ENCODE measurements around the gene ADAMTS13. TPM values are rescaled to one million over a fixed set of nuclear protein-coding genes. Genes with fewer than 3 reads are reported as not detected.

ADAMTS13 gene
- total RNA-seq, 1 donor from 2014 or later, result 17.8 TPM

DNA sequence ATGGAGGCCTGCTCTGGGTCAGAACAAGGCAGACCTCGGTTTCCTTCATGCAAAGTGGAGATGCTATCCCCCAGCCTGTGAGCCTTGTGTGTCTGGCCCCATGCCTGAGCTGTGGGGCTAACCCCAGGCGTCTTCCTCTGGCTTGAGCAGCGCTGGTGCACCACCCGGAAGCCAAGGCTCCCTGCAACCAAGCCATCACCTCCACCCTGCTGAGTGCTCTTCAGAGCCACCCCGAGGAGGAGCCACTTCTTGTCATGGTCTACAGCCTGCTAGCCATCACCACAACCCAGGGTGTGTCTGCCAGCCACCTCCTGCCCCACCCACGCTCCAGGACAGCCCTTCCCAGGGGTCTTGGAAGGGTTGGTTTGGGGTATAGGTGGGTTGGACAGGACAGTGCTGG lies 20.6 kb upstream of the ADAMTS13 start:
- TF ChIP-seq, protein P1, sequence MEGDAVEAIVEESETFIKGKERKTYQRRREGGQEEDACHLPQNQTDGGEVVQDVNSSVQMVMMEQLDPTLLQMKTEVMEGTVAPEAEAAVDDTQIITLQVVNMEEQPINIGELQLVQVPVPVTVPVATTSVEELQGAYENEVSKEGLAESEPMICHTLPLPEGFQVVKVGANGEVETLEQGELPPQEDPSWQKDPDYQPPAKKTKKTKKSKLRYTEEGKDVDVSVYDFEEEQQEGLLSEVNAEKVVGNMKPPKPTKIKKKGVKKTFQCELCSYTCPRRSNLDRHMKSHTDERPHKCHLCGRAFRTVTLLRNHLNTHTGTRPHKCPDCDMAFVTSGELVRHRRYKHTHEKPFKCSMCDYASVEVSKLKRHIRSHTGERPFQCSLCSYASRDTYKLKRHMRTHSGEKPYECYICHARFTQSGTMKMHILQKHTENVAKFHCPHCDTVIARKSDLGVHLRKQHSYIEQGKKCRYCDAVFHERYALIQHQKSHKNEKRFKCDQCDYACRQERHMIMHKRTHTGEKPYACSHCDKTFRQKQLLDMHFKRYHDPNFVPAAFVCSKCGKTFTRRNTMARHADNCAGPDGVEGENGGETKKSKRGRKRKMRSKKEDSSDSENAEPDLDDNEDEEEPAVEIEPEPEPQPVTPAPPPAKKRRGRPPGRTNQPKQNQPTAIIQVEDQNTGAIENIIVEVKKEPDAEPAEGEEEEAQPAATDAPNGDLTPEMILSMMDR (IDR thresholded peaks at IDR 0.05; ENCODE audit: unreplicated experiment), result no peak
- Mint-ChIP-seq H3K27me3 (peaks cover 5% of the 10 kb centered on the region), H3K9me3 (ENCODE audit: low read depth) (no peaks in the 10 kb centered on the region), H3K4me1 (ENCODE audit: low read depth) (no peaks in the 10 kb centered on the region), H3K36me3 (ENCODE audit: insufficient read depth) (peaks cover 4% of the 10 kb centered on the region), H3K27ac (no peak overlapping the region), H3K4me3 (ENCODE audit: low read depth) (no peak overlapping the region)
- no peak for DNase-seq (ENCODE audit: low spot score, unreplicated experiment)

DNA sequence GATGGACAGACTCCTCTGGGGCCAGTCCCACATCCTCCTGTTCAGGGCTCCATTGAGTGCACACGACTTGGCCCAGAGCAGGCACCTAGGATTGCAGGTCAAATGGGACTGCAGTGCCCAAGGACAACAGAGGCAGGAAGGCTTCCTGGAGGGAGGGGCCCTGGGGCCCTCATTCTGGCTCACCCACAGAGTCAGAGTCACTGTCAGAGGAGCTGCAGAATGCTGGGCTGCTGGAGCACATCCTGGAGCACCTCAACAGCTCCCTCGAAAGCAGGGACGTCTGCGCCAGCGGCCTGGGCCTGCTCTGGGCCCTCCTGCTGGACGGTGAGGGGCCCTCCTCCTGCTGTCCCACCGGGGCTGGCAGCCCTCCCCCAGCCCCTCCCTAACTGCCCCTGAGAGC lies 19.5 kb upstream of the ADAMTS13 start:
- TF ChIP-seq, protein P1 (IDR thresholded peaks at IDR 0.05; ENCODE audit: unreplicated experiment), result no peak
- Mint-ChIP-seq H3K4me3 (ENCODE audit: low read depth) (no peak overlapping the region), H3K4me1 (ENCODE audit: low read depth) (no peaks in the 10 kb centered on the region), H3K36me3 (ENCODE audit: insufficient read depth) (peaks cover 9% of the 10 kb centered on the region), H3K9me3 (ENCODE audit: low read depth) (no peaks in the 10 kb centered on the region), H3K27ac (no peak overlapping the region), H3K27me3 (no peaks in the 10 kb centered on the region)
- no peak for DNase-seq (ENCODE audit: low spot score, unreplicated experiment)

DNA sequence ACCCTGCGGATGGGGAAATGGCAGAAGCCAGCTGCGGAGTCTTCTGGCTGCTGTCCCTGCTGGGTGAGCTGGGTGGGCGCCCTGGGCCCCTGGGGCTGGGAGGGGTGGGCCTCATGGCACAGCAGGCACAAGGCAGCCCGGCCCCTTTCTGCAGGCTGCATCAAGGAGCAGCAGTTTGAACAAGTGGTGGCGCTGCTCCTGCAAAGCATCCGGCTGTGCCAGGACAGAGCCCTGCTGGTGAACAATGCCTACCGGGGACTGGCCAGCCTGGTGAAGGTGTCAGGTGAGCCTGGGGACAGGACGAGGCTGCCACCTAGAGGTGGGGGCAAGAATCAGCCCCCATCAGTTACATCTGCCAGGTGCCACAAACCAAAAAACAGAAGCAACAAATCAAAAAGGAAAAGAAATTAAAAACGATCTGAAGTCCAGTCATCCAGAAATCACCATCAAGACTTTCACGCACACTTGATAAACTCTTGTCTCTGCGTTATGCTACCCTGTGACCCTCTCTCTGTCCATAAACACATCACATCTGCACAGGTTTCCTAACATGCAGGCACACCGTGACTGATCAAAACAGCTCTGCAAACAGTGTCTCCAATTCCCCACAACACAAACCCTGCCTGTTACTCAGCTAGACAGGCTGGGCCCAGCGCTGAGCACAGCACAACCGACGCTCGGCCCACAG lies 18.3 kb upstream of the ADAMTS13 start:
- no peak for DNase-seq (ENCODE audit: low spot score, unreplicated experiment)
- H3K4me3 Mint-ChIP-seq (ENCODE audit: low read depth), result no peak overlapping the region
- no peaks in the 10 kb centered on the region for H3K4me1 Mint-ChIP-seq (ENCODE audit: low read depth)
- no peaks in the 10 kb centered on the region for H3K9me3 Mint-ChIP-seq (ENCODE audit: low read depth)
- H3K27ac Mint-ChIP-seq, result no peak overlapping the region
- peaks cover 9% of the 10 kb centered on the region for H3K36me3 Mint-ChIP-seq (ENCODE audit: insufficient read depth)
- H3K27me3 Mint-ChIP-seq, result no peaks in the 10 kb centered on the region
- TF ChIP-seq, protein P1 (IDR thresholded peaks at IDR 0.05; ENCODE audit: unreplicated experiment), result peak; percentile 50

DNA sequence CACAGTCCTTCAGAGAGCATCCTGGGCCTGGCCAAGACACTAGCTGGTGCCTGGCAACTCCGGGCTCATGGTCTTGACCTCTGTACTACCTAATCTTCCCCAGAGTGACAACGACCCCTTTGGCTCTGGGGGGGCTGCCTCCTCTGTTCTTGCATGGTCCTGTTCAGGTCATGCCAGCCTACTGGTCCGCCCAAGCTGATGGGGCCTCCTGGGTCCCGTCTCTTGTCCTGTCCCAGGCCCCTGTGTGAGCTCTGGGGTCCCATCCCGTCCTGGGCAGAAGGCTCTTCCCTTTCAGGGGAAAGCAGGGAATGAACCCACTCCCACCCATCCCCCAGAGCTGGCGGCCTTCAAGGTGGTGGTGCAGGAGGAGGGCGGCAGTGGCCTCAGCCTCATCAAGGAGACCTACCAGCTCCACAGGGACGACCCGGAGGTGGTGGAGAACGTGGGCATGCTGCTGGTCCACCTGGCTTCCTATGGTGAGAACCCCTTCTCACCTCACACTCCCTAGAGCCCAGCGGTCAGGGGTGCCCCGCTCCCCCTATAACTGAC lies 17.6 kb upstream of the ADAMTS13 start:
- DNase-seq (ENCODE audit: low spot score, unreplicated experiment), result no peak
- no peaks in the 10 kb centered on the region for H3K27me3 Mint-ChIP-seq

DNA sequence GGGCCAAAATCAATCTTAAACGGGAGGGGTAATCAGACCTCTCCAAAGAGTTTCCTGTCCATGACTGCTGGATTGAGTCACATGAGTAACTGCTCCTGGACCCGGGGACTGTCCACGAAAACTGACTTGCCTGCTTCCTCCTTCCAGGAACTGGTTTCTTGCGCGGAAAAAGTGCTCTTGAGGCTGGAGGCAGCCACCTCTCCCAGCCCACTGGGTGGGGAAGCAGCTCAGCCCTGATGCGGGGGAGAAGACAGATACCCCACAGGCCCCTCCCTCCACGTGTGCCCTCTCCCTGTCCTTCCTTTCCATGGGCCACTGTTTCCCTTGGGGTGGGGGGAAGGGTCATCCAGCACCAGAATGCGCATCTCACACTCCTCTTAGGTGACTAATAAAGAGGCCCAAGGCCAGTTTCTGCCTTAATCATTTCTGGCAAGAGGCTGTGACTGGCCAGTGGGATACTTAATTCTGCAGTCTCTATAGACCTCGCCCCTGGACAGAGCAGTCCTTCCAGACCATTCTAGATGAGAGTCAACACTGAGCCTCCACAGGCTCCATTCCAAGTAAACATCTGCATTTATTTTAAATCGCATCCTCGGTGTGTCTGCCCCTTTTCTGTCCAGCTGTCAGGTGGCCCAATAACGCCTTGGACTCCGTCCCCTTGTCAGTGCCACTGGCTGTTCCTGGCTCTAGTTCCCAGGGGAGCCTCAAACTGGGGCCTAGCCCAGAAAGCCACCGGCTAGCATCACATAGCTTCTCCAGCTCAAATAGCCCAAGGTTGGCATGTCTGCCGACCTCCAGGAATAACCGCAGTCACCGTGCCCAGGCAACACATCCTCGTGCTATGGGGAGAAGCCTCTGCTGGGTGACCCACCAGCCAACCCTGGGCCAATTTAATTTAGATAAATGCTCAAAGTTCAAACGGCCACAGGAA lies 16.4 kb upstream of the ADAMTS13 start:
- no peaks in the 10 kb centered on the region for H3K4me1 Mint-ChIP-seq (ENCODE audit: low read depth)
- H3K4me3 Mint-ChIP-seq (ENCODE audit: low read depth), result no peak overlapping the region
- H3K27ac Mint-ChIP-seq, result no peak overlapping the region
- no peaks in the 10 kb centered on the region for H3K27me3 Mint-ChIP-seq
- TF ChIP-seq, protein P1 (IDR thresholded peaks at IDR 0.05; ENCODE audit: unreplicated experiment), result no peak
- no peak for DNase-seq (ENCODE audit: low spot score, unreplicated experiment)
- H3K9me3 Mint-ChIP-seq (ENCODE audit: low read depth), result no peaks in the 10 kb centered on the region
- H3K36me3 Mint-ChIP-seq (ENCODE audit: insufficient read depth), result peaks cover 18% of the 10 kb centered on the region

More for the DNA sequence above, 17.6 kb upstream of the ADAMTS13 start:
- Mint-ChIP-seq H3K36me3 (ENCODE audit: insufficient read depth) (peaks cover 10% of the 10 kb centered on the region), H3K9me3 (ENCODE audit: low read depth) (no peaks in the 10 kb centered on the region), H3K27ac (no peak overlapping the region), H3K4me1 (ENCODE audit: low read depth) (no peaks in the 10 kb centered on the region), H3K4me3 (ENCODE audit: low read depth) (no peak overlapping the region)
- TF ChIP-seq, protein P1 (IDR thresholded peaks at IDR 0.05; ENCODE audit: unreplicated experiment), result no peak

Measured in progenitor cell of endocrine pancreas (in vitro differentiated cells).